OCI-LY7 (cell line): ENCODE data around the gene UBE3B.

Experiments used
- CTCF ChIP-seq: fragments of 200-600 bp; sonication (generic); conservative IDR thresholded peaks from 2 replicates; pipeline ENCODE4 v1.5.1; 2014; ENCODE audit warnings: mild to moderate bottlenecking, antibody characterized with exemption, low read length, moderate library complexity, mixed read lengths
- EZH2phosphoT487 ChIP-seq: fragments of 200-600 bp; sonication (generic); IDR thresholded peaks from 2 replicates; pipeline ENCODE4 v1.6.1; 2018; ENCODE audit warnings: low read depth, borderline replicate concordance, mild to moderate bottlenecking, mixed run types, antibody characterized with exemption, low read length, moderate library complexity, mixed read lengths

- TF ChIP-seq CTCF = no peak
- TF ChIP-seq EZH2phosphoT487 = no peak
Observed at GRCh38 chr12:109573914-109574244, 96.4 kb downstream of the UBE3B start.
